BE2C (cell line): ENCODE results near the gene SEMA4B.

Source experiments
- DNase-seq: peaks from one replicate; pipeline ENCODE4 v3.0.0-alpha.2; 2020
- H3K27me3 ChIP-seq: fragments of 250-450 bp; sonication (Bioruptor Pico); 2 replicates; pipeline ENCODE4 v1.5.1; 2020; ENCODE audit warnings: mild to moderate bottlenecking
- H3K36me3 ChIP-seq: fragments of 250-450 bp; sonication (Bioruptor Pico); 2 replicates; pipeline ENCODE4 v1.5.1; 2020; ENCODE audit warnings: mild to moderate bottlenecking
- H3K4me1 ChIP-seq: fragments of 250-450 bp; sonication (Bioruptor Pico); 2 replicates; pipeline ENCODE4 v1.5.1; 2020
- H3K4me3 ChIP-seq: 2 replicates; pipeline ENCODE4 v1.5.1; 2011; ENCODE audit warnings: low read depth, low read length
- H3K9me3 ChIP-seq: fragments of 250-450 bp; sonication (Bioruptor Pico); 2 replicates; pipeline ENCODE4 v1.5.1; 2020
- CTCF ChIP-seq: IDR thresholded peaks from 2 replicates; pipeline ENCODE4 v1.5.1; 2012; ENCODE audit warnings: mild to moderate bottlenecking, low read depth, low read length

SEMA4B gene

GRCh38 chr15:90165659-90166489 is 35.3 kb upstream of the SEMA4B start:
- Histone ChIP-seq H3K4me1 (peaks cover 18% of the 10 kb centered on the region), H3K9me3 (no peaks in the 10 kb centered on the region), H3K27me3 (no peaks in the 10 kb centered on the region), H3K36me3 (no peaks in the 10 kb centered on the region), H3K4me3 (no peak overlapping the region)
- TF ChIP-seq CTCF = no peak
- peak; percentile 93 for DNase-seq

DNA sequence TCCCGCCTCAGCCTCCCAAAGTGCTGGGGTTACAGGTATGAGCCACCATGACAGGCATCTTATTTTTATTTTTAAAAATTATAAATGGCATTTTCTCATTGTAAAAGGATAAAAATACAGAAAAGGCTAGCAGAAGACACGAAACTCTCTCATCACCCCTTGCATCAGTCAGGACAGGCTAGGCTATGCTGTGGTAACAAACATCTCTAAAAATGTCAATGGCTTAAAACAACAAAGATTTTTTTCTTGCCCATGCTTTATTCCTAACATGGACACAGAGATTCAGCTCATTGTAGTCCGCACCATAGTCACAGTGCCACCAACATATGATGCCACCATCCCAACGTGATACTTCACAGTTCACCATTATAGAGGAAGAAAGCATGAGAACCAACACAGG is 34.0 kb upstream of the SEMA4B start:
- no peaks in the 10 kb centered on the region for H3K27me3 ChIP-seq
- no peak for TF ChIP-seq CTCF
- H3K36me3 ChIP-seq = no peaks in the 10 kb centered on the region
- H3K9me3 ChIP-seq = no peaks in the 10 kb centered on the region
- H3K4me3 ChIP-seq = no peak overlapping the region
- peaks cover 12% of the 10 kb centered on the region for H3K4me1 ChIP-seq
- DNase-seq = no peak

GRCh38 chr15:90171623-90172022 is 29.5 kb upstream of the SEMA4B start:
- DNase-seq = no peak
- H3K4me1 ChIP-seq = peaks cover 5% of the 10 kb centered on the region; the same call in 1 of the 2 replicates
- no peak for TF ChIP-seq CTCF
- H3K4me3 ChIP-seq = no peak overlapping the region
- H3K9me3 ChIP-seq = no peaks in the 10 kb centered on the region
- H3K36me3 ChIP-seq = no peaks in the 10 kb centered on the region
- no peaks in the 10 kb centered on the region for H3K27me3 ChIP-seq

- no peak for DNase-seq
- H3K4me1 ChIP-seq = peaks cover 5% of the 10 kb centered on the region; the same call in 1 of the 2 replicates
- no peaks in the 10 kb centered on the region for H3K36me3 ChIP-seq
- TF ChIP-seq CTCF = no peak
- H3K27me3 ChIP-seq = no peaks in the 10 kb centered on the region
- no peak overlapping the region for H3K4me3 ChIP-seq
- no peaks in the 10 kb centered on the region for H3K9me3 ChIP-seq
These were observed 27.8 kb upstream of the SEMA4B start for GRCh38 chr15:90173372-90173771.

DNA sequence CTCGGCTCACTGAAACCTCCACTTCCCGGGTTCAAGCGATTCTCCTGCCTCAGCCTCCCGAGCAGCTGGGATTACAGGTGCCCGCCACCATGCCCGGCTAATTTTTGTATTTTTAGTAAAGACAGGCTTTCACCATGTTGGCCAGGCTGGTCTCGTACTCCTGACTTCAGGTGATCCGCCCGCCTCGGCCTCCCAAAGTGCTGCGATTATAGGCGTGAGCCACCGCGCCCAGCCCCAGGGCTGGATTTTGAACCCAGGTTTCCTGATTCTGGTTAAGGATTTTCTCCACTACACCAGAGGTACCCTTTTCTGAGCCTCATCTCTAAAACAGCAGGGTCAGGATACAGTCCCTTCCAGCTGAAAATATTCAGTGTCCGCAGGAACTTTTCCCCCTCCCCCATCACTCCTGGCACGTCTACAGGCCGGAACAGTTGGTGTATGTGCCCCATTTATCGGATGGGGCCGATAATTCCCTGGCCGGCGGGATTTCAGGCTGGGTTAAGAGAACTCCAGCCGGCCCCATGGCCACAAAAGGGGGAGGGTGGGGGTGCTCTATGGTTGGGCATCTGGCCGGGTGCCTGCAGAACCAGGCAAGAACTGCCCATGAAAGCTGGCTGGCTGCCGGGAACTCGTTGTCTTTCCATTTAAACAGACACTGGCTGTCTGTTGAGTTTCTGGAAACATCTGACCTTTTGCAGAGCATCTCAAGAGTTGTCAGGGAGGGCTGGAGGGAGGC is 26.8 kb upstream of the SEMA4B start:
- Histone ChIP-seq H3K4me3 (no peak overlapping the region), H3K4me1 (peaks cover 5% of the 10 kb centered on the region; the same call in 1 of the 2 replicates), H3K36me3 (no peaks in the 10 kb centered on the region), H3K27me3 (no peaks in the 10 kb centered on the region), H3K9me3 (no peaks in the 10 kb centered on the region)
- DNase-seq = peak; percentile 93
- no peak for TF ChIP-seq CTCF

- Histone ChIP-seq H3K9me3 (no peaks in the 10 kb centered on the region), H3K27me3 (no peaks in the 10 kb centered on the region), H3K4me3 (no peak overlapping the region), H3K36me3 (no peaks in the 10 kb centered on the region), H3K4me1 (peaks cover 5% of the 10 kb centered on the region; the same call in 1 of the 2 replicates)
- TF ChIP-seq CTCF = no peak
- DNase-seq = no peak
These were observed 24.1 kb upstream of the SEMA4B start for GRCh38 chr15:90177012-90177411.
